Neural cell (in vitro differentiated cells): Measurements from ENCODE around the gene ELMO1. TPM values are rescaled to one million over a fixed set of nuclear protein-coding genes. Genes with fewer than 3 reads are reported as not detected.

Experiments
- H2AFZ ChIP-seq: fragments of 200-600, 300-800 bp; sonication (generic), shearing (Covaris generic); 2 replicates; pipeline ENCODE4 v1.6.0; 2014; ENCODE audit warnings: low read depth, mild to moderate bottlenecking, antibody characterized with exemption, low read length, moderate library complexity
- H3F3A ChIP-seq: fragments of 200-600 bp; shearing (Covaris generic); 2 replicates; pipeline ENCODE4 v1.6.1; 2016; ENCODE audit warnings: mild to moderate bottlenecking, moderate library complexity, mixed read lengths, antibody characterized with exemption, low read length; ENCODE audit not compliant: insufficient read depth, poor library complexity, severe bottlenecking
- H3K27ac ChIP-seq: fragments of 200-600, 300-800 bp; sonication (generic), shearing (Covaris generic); 2 replicates; pipeline ENCODE4 v1.5.1; 2014; ENCODE audit warnings: mild to moderate bottlenecking, low read length, moderate library complexity
- H3K27me3 ChIP-seq: fragments of 300-800, 200-600 bp; sonication (generic), shearing (Covaris generic); 2 replicates; pipeline ENCODE4 v1.6.0; 2014; ENCODE audit warnings: mild to moderate bottlenecking, low read depth, low read length, moderate library complexity; ENCODE audit not compliant: insufficient read depth
- H3K36me3 ChIP-seq: fragments of 300-800, 200-600 bp; sonication (generic), shearing (Covaris generic); 2 replicates; pipeline ENCODE4 v1.5.1; 2014; ENCODE audit warnings: mild to moderate bottlenecking, antibody characterized with exemption, low read length, moderate library complexity; ENCODE audit not compliant: insufficient read depth
- H3K4me2 ChIP-seq: fragments of 300-800, 200-600 bp; sonication (generic), shearing (Covaris generic); 2 replicates; pipeline ENCODE4 v1.6.0; 2014; ENCODE audit warnings: mild to moderate bottlenecking, low read length
- H3K4me3 ChIP-seq: fragments of 300-800, 200-600 bp; sonication (generic), shearing (Covaris generic); 2 replicates; pipeline ENCODE4 v1.5.1; 2014; ENCODE audit warnings: mild to moderate bottlenecking, low read length, moderate library complexity
- H3K79me2 ChIP-seq: fragments of 200-600 bp; shearing (Covaris generic); replicated peaks from 2 replicates; pipeline ENCODE4 v1.6.0; 2014; ENCODE audit warnings: mild to moderate bottlenecking, low read length, moderate library complexity; ENCODE audit not compliant: insufficient read depth
- H3K9ac ChIP-seq: fragments of 300-800, 200-600 bp; sonication (generic), shearing (Covaris generic); 2 replicates; pipeline ENCODE4 v1.6.1; 2016; ENCODE audit warnings: mild to moderate bottlenecking, low read length, mixed read lengths
- H3K9me2 ChIP-seq: fragments of 200-600 bp; shearing (Covaris generic); 2 replicates; pipeline ENCODE4 v1.6.1; 2016; ENCODE audit warnings: mild to moderate bottlenecking, low read length, mixed read lengths; ENCODE audit not compliant: insufficient read depth
- H3K9me3 ChIP-seq: fragments of 200-600, 300-800 bp; sonication (generic), shearing (Covaris generic); 2 replicates; pipeline ENCODE4 v1.6.1; 2016; ENCODE audit warnings: mild to moderate bottlenecking, mixed run types, low read length, moderate library complexity, mixed read lengths
- H4K20me1 ChIP-seq: fragments of 200-600 bp; shearing (Covaris generic); 2 replicates; pipeline ENCODE4 v1.6.1; 2016; ENCODE audit warnings: mild to moderate bottlenecking, mixed run types; ENCODE audit not compliant: insufficient read depth
- EP300 ChIP-seq: fragments of 450-650 bp; conservative IDR thresholded peaks from 2 replicates; pipeline ENCODE4 v1.6.1; 2014; ENCODE audit warnings: antibody characterized with exemption, mild to moderate bottlenecking, moderate library complexity; ENCODE audit not compliant: poor library complexity, severe bottlenecking
- EZH2 ChIP-seq: fragments of 200-600, 300-800 bp; shearing (Covaris generic), sonication (generic); IDR thresholded peaks from 2 replicates; pipeline ENCODE4 v1.6.1; 2014; ENCODE audit warnings: antibody characterized with exemption, low read length, borderline replicate concordance, mild to moderate bottlenecking; ENCODE audit not compliant: insufficient read depth, poor library complexity, severe bottlenecking
- MXI1 ChIP-seq: fragments of 450-650 bp; conservative IDR thresholded peaks from 2 replicates; pipeline ENCODE4 v1.6.1; 2014; ENCODE audit warnings: antibody characterized with exemption, mild to moderate bottlenecking; ENCODE audit not compliant: poor library complexity, severe bottlenecking
- POLR2AphosphoS5 ChIP-seq: IDR thresholded peaks from 2 replicates; pipeline ENCODE4 v1.6.1; 2012
- RAD21 ChIP-seq: fragments of 450-650 bp; conservative IDR thresholded peaks from 2 replicates; pipeline ENCODE4 v1.6.1; 2014; ENCODE audit warnings: antibody characterized with exemption, mild to moderate bottlenecking, moderate library complexity
- SMC3 ChIP-seq: fragments of 450-650 bp; conservative IDR thresholded peaks from 2 replicates; pipeline ENCODE4 v1.6.1; 2014; ENCODE audit warnings: antibody characterized with exemption, mild to moderate bottlenecking, moderate library complexity; ENCODE audit not compliant: poor library complexity
- TAF1 ChIP-seq: IDR thresholded peaks from 2 replicates; pipeline ENCODE4 v1.6.1; 2012; ENCODE audit warnings: low read depth
- polyA plus RNA-seq: library from polyadenylated mRNA; depleted of rRNA; stranded (reverse); fragments of >200 nt; gene quantifications from 2 replicates; pipeline ENCODE4 v1.2.3, GENCODE V29; 2014
- TF ChIP-seq, protein P1 (sequence below): IDR thresholded peaks from 2 replicates; pipeline ENCODE4 v1.6.1; 2012; ENCODE audit warnings: borderline replicate concordance
- TF ChIP-seq, protein P2 (sequence below): fragments of 450-650 bp; IDR thresholded peaks from 2 replicates; pipeline ENCODE4 v1.5.1; 2014; ENCODE audit warnings: antibody characterized with exemption, mild to moderate bottlenecking, moderate library complexity; ENCODE audit not compliant: poor library complexity, severe bottlenecking

The ELMO1 gene
- polyA plus RNA-seq, 1 donor from 2014 or later: 12.2 TPM

DNA sequence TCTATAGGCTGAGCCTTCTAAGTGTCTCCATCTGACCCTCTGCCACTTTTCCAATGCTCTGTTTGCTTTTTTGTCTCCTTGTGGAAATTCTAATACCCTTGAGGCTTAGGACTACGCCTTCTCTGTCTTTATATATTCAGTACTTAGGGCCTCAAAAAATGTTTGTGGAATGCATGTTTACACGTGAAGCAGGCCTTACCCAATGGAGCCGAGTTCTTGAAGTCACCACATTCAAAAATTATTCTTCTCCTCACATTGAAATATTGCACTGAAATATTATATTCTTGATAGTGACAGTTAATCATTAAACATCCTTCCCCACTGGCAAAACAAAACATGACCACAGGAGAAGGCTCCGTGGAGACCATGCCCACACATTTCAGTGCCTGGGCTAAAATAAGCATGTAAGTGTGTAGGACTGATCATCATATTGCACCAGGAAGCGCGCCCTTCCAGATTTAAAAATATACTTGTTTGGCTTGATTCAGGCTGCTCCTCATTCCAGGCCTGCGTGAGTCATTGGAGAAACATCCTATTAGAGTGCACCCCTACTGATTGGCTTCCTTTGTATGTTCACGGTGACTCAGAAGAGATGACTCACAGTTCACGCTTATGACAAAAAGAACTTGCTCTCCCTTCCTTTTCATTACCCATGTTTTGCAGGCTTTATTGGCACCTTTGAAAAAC, 416.9 kb downstream of the ELMO1 start:
- H3F3A ChIP-seq: no peaks in the 10 kb centered on the region

DNA sequence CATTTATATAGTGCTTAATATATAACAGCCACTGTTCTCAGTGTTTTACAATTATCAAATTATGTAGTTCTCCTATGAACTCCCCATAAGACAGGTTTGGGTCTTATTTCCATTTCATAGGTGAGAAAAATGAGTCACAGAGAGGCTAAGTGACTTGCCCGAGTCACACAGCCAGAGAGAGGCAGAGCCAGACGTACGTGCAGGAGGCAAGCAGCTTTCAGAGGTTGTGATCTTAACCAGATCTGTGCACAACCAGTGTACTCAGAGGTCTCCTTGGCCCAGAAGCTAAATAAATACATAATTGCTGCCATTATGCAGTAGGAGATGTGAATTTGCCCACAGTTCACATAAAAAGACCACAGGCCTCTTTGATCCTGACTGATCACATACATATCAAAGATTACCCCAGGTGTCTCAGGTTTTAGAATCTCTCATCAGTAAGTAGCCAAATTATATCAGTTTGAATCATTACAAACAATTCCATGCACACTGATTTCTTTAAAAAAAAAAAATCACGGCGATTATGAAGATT, 419.7 kb downstream of the ELMO1 start:
- no peaks in the 10 kb centered on the region for H3K79me2 ChIP-seq
- H3K27me3 ChIP-seq: no peaks in the 10 kb centered on the region
- H3K27ac ChIP-seq: no peak overlapping the region
- no peaks in the 10 kb centered on the region for H3K9me3 ChIP-seq
- H3K9ac ChIP-seq: no peak overlapping the region
- no peaks in the 10 kb centered on the region for H3F3A ChIP-seq
- H4K20me1 ChIP-seq: no peaks in the 10 kb centered on the region
- no peak overlapping the region for H2AFZ ChIP-seq
- H3K9me2 ChIP-seq: no peaks in the 10 kb centered on the region
- TF ChIP-seq MXI1 (no peak), SMC3 (no peak), EP300 (no peak), POLR2AphosphoS5 (no peak), EZH2 (no peak), TAF1 (no peak), RAD21 (no peak)
- TF ChIP-seq, protein P1, sequence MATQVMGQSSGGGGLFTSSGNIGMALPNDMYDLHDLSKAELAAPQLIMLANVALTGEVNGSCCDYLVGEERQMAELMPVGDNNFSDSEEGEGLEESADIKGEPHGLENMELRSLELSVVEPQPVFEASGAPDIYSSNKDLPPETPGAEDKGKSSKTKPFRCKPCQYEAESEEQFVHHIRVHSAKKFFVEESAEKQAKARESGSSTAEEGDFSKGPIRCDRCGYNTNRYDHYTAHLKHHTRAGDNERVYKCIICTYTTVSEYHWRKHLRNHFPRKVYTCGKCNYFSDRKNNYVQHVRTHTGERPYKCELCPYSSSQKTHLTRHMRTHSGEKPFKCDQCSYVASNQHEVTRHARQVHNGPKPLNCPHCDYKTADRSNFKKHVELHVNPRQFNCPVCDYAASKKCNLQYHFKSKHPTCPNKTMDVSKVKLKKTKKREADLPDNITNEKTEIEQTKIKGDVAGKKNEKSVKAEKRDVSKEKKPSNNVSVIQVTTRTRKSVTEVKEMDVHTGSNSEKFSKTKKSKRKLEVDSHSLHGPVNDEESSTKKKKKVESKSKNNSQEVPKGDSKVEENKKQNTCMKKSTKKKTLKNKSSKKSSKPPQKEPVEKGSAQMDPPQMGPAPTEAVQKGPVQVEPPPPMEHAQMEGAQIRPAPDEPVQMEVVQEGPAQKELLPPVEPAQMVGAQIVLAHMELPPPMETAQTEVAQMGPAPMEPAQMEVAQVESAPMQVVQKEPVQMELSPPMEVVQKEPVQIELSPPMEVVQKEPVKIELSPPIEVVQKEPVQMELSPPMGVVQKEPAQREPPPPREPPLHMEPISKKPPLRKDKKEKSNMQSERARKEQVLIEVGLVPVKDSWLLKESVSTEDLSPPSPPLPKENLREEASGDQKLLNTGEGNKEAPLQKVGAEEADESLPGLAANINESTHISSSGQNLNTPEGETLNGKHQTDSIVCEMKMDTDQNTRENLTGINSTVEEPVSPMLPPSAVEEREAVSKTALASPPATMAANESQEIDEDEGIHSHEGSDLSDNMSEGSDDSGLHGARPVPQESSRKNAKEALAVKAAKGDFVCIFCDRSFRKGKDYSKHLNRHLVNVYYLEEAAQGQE: no peak
- TF ChIP-seq, protein P2, sequence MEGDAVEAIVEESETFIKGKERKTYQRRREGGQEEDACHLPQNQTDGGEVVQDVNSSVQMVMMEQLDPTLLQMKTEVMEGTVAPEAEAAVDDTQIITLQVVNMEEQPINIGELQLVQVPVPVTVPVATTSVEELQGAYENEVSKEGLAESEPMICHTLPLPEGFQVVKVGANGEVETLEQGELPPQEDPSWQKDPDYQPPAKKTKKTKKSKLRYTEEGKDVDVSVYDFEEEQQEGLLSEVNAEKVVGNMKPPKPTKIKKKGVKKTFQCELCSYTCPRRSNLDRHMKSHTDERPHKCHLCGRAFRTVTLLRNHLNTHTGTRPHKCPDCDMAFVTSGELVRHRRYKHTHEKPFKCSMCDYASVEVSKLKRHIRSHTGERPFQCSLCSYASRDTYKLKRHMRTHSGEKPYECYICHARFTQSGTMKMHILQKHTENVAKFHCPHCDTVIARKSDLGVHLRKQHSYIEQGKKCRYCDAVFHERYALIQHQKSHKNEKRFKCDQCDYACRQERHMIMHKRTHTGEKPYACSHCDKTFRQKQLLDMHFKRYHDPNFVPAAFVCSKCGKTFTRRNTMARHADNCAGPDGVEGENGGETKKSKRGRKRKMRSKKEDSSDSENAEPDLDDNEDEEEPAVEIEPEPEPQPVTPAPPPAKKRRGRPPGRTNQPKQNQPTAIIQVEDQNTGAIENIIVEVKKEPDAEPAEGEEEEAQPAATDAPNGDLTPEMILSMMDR: no peak
- no peak overlapping the region for H3K4me2 ChIP-seq
- no peak overlapping the region for H3K4me3 ChIP-seq
- H3K36me3 ChIP-seq: no peaks in the 10 kb centered on the region

More for the DNA sequence above, 416.9 kb downstream of the ELMO1 start:
- Histone ChIP-seq H3K27ac (peak overlapping the region; percentile 26), H3K4me2 (no peak overlapping the region), H3K4me3 (no peak overlapping the region), H3K27me3 (no peaks in the 10 kb centered on the region), H3K79me2 (no peaks in the 10 kb centered on the region), H3K9ac (no peak overlapping the region), H4K20me1 (no peaks in the 10 kb centered on the region), H3K36me3 (no peaks in the 10 kb centered on the region), H2AFZ (no peak overlapping the region), H3K9me3 (no peaks in the 10 kb centered on the region), H3K9me2 (no peaks in the 10 kb centered on the region)
- peak; percentile 10 for TF ChIP-seq POLR2AphosphoS5
- TF ChIP-seq EZH2: no peak
- no peak for TF ChIP-seq TAF1
- no peak for TF ChIP-seq MXI1
- no peak for TF ChIP-seq RAD21
